GM18517 (cell line): Measurements from ENCODE around the gene CTRB1.
A peak's percentile ranks its signal among the peaks of the same experiment; 100 is the strongest.
"Not testable (repeated sequence)": the region's sequence is repeated elsewhere in the genome, so short reads cannot be mapped to it uniquely, and the experiment has no call there.

Experiments
- ATAC-seq: cut with Tn5 transposase; IDR thresholded peaks from one replicate; pipeline ENCODE4 v1.9.1; 2021; ENCODE audit warnings: mild to moderate bottlenecking, moderate library complexity; ENCODE audit not compliant: unreplicated experiment

The CTRB1 gene

GRCh38 chr16:75238853-75239541 is 20.2 kb downstream of the CTRB1 start:
- no peak for ATAC-seq

GRCh38 chr16:75239542-75240122 is 20.8 kb downstream of the CTRB1 start:
- ATAC-seq = no peak

GRCh38 chr16:75240633-75241032 is 21.8 kb downstream of the CTRB1 start:
- not testable (repeated sequence) for ATAC-seq

GRCh38 chr16:75241412-75241811 is 22.6 kb downstream of the CTRB1 start:
- ATAC-seq = no peak

- ATAC-seq = no peak
Measured at GRCh38 chr16:75241955-75242354, 23.2 kb downstream of the CTRB1 start.

GRCh38 chr16:75242436-75243078 is 23.8 kb downstream of the CTRB1 start:
- ATAC-seq = not testable (repeated sequence)

- no peak for ATAC-seq
Measured at GRCh38 chr16:75243667-75244224, 25.0 kb downstream of the CTRB1 start.

GRCh38 chr16:75244225-75244809 is 25.5 kb downstream of the CTRB1 start:
- no peak for ATAC-seq

- no peak for ATAC-seq
Measured at GRCh38 chr16:75244844-75245758, 26.3 kb downstream of the CTRB1 start.

GRCh38 chr16:75246504-75247205 is 27.9 kb downstream of the CTRB1 start:
- no peak for ATAC-seq

- no peak for ATAC-seq
Measured at GRCh38 chr16:75247249-75247648, 28.5 kb downstream of the CTRB1 start.

GRCh38 chr16:75248142-75248535 is 29.4 kb downstream of the CTRB1 start:
- no peak for ATAC-seq

- ATAC-seq = no peak
Measured at GRCh38 chr16:75248536-75249380, 30.0 kb downstream of the CTRB1 start.

GRCh38 chr16:75249441-75249840 is 30.7 kb downstream of the CTRB1 start:
- no peak for ATAC-seq

- no peak for ATAC-seq
Measured at GRCh38 chr16:75250089-75250808, 31.5 kb downstream of the CTRB1 start.

GRCh38 chr16:75250809-75251279 is 32.1 kb downstream of the CTRB1 start:
- ATAC-seq = peak; percentile 57

GRCh38 chr16:75251280-75252048 is 32.7 kb downstream of the CTRB1 start, which contains the start of gene BCAR1:
Gene BCAR1, minus strand, starts transcription at chr16:75251624. Its CDS starts 142 bp downstream, at chr16:75251482.
- ATAC-seq = peak; percentile 58
